HG03342 (cell line): ENCODE measurements around the gene ATXN2.
"Not testable (repeated sequence)": the region's sequence is repeated elsewhere in the genome, so short reads cannot be mapped to it uniquely, and the experiment has no call there.

Experiments
- ATAC-seq: cut with Tn5 transposase; IDR thresholded peaks from one replicate; pipeline ENCODE4 v1.9.1; 2021; ENCODE audit warnings: mild to moderate bottlenecking, moderate library complexity; ENCODE audit not compliant: unreplicated experiment

Gene ATXN2

GRCh38 chr12:111599453-111600204 lies 514 bp upstream of the ATXN2 start:
- ATAC-seq: peak; percentile 62

DNA sequence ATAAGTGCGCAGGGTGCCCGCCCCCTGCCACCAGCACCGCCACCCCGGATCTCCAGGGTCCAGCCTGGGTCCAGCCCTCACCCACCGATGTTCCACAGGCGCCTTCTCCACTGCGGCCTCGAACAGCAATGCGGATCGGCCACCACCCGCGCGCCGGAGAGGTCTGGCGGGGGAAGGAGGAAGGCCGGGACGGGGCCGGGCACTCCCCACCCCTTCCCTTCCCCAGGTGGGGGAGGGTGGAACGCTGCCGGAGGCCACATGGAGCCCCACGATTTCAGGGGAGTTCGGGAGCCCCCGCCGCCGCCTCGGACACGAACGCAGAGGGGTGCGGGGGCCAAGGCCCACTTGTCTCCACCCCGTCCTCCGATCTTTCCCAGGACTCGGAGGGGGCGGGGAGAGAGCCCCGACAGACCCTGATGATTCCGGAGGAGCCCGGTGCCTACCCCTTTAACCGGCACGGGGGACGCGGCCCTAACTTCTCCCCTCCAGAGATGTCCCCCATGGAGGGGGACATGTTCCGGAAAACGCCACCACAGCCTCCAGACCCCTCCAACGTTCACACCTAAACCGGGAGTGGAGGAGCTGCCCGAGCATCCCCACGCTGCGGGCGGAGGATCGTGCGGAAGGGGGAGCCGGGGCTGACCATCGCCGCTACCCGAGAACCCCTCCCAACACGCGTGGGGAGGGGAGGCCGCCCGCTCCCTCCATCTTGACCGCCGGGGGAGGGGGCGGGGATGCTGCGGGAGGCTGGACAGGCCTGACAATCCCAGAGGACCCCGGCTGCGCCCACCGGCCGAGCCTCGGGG lies 1.1 kb downstream of the ATXN2 start:
- ATAC-seq: peak; percentile 20

- no peak for ATAC-seq
Observed at GRCh38 chr12:111596985-111597830, 1.9 kb downstream of the ATXN2 start.

DNA sequence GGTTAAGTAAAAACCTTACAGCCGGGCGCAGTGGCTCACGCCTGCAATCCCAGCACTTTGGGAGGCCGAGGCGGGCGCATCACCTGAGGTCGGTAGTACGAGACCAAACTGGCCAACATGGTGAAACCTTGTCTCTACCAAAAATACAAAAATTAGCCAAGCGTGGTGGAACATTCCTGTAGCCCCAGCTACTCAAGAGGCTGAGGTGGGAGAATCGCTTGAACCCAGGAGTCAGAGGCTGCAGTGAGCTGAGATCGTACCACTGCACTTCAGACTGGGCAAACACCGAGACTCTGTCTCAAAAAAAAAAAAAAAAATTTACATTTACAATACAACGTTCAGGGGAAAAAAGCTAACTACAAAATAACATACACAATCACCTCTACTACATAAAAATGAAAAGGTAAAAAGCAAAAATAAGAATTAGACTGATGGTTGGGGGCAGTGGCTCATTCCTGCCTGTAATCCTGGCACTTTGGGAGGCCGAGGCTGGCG lies 3.7 kb downstream of the ATXN2 start:
- not testable (repeated sequence) for ATAC-seq

GRCh38 chr12:111591399-111592010 lies 7.6 kb downstream of the ATXN2 start:
- ATAC-seq: not testable (repeated sequence)

DNA sequence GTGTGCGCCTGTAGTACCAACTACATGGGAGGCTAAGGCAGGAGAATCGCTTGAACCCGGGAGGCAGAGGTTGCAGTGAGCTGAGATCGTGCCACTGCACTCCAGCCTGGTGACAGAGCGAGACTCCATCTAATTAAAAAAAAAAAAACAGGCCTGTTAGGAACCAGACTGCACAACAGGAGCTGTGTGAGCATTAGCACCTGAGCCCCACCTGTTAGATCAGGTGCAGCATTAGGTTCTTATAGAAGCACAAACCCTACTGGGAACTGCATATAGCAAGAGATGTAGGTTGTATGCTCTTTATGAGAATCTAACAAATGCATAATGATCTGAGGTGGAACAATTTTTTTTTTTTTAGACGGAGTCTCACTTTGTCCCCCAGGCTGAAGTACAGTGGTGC lies 8.6 kb downstream of the ATXN2 start:
- no peak for ATAC-seq

DNA sequence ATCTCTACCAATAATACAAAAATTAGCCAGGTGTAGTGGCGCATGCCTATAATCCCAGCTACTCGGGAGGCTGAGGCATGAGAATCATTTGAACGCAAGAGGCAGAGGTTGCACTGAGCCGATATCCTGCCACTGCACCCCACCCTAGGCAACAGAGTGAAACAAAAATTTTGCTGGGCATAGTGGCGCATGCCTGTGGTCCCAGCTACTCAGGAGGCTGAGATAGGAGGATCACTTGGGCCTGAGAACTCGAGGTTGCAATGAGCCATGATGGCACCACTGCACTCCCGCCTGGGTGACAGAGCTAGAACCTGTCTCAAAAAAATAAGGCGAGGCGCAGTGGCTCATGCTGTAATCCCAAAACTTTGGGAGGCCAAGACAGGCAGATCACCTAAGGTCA lies 9.5 kb downstream of the ATXN2 start:
- ATAC-seq: no peak

- ATAC-seq: no peak
Observed at GRCh38 chr12:111588010-111588409, 11.1 kb downstream of the ATXN2 start.

- ATAC-seq: no peak
Observed at GRCh38 chr12:111586986-111587385, 12.1 kb downstream of the ATXN2 start.

GRCh38 chr12:111585690-111586089 lies 13.4 kb downstream of the ATXN2 start:
- ATAC-seq: no peak

DNA sequence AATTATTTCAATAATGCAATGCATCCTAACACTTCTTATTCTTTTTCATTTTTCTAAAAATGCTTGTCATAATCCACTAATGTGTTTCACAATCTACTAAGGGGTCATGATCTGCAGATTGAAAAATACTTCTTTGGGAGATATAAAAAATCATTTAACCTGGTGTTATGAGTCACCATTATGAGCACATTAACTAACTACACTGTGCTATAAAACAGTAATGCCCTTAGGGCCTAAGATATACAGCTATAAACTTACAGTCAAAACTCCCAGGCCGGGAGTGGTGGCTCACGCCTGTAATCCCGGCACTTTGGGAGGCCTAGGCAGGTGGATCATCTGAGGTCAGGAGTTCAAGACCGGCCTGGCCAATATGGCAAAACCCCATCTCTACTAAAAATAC lies 14.2 kb downstream of the ATXN2 start:
- ATAC-seq: no peak

DNA sequence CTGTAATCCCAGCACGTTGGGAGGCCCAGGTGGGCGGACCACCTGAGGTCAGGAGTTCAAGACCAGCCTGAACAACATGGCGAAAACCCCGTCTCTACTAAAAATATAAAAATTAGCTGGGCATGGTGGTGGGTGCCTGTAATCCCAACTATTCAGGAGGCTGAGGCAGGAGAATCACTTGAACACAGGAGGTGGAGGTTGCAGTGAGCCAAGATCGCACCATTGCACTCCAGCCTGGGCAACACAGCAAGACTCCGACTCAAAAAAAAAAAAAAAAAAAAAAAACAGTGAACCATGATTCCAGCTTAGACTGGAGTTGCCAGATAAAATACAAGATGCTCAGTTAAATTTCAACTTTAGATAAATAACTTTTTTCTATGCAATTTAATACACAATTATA lies 15.6 kb downstream of the ATXN2 start:
- not testable (repeated sequence) for ATAC-seq

DNA sequence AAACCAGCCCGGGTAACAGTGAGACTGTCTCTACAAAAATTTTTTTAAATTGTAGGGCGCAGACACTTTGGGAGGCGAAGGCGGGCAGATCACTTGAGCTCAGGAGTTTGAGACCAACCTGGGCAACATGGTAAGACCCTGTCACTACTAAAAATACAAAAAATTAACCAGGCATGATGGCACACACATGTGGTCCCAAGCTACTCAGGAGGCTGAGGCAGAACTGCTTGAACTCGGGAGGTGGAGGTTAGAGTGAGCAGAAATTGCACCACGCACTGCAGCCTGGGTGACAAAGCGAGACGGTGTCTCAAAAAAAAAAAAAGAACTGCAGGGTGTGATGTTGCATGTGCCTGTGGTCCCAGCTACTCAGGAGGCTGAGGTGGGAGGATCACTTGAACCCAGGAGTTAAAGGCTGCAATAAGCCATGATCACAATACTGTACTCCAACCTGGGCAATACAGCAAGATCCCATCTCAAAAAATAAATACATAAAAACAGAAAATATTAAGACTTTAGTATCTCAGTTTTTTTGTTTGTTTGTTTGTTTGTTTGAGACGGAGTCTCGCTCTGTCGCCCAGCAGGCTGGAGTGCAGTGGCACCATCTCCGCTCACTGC lies 16.9 kb downstream of the ATXN2 start:
- ATAC-seq: no peak

GRCh38 chr12:111581434-111582132 lies 17.5 kb downstream of the ATXN2 start:
- ATAC-seq: no peak

- no peak for ATAC-seq
Observed at GRCh38 chr12:111580737-111581136, 18.4 kb downstream of the ATXN2 start.

- ATAC-seq: no peak
Observed at GRCh38 chr12:111580119-111580425, 19.0 kb downstream of the ATXN2 start.

GRCh38 chr12:111578971-111579340 lies 20.2 kb downstream of the ATXN2 start:
- ATAC-seq: no peak

GRCh38 chr12:111578276-111578970 lies 20.7 kb downstream of the ATXN2 start:
- no peak for ATAC-seq

DNA sequence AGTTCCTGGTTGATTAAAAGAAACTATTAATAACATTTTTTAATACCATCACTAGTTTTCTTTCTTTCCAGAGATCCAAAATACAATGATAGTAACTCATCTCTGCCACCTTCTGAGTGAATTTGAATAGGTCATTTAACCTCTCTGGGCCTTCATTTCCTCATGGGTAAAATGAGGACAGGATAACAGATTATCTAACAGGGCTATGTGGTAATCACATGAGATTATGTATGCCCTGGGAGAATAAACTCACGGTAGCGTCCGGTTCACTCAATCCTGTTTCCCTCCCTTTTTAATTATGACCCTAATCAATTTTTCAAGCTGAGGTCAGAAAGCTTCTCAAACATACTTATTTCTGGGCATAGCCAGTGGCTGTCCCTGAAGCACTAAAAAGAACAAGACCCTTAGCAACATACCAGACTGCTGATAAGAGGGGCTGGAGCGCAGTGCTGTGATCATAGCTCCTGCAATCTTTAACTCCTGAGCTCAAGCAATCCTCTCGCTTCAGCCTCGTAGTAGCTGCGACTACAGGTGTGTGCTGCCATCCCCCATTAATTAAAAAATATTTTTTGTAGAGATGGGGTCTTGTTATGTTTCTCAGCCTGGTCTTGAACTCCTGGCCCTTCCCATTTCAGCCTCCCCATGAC lies 24.2 kb downstream of the ATXN2 start:
- ATAC-seq: no peak
